A549 treated with dexamethasone at 1 μM for 4 hours (cell line): ENCODE measurements around the gene GPS1. TPM values are rescaled to one million over a fixed set of nuclear protein-coding genes. Genes with fewer than 3 reads are reported as not detected.

ENCODE experiments used
- total RNA-seq: library from RNA; stranded (reverse); fragments of 200-300 nt; extraction: Qiagen RNA extraction; gene quantifications from 5 replicates; pipeline ENCODE4 v1.2.3, GENCODE V29; 2022

The GPS1 gene
- 98.9 to 142 TPM (median 133 TPM) in 5 replicates for total RNA-seq

DNA sequence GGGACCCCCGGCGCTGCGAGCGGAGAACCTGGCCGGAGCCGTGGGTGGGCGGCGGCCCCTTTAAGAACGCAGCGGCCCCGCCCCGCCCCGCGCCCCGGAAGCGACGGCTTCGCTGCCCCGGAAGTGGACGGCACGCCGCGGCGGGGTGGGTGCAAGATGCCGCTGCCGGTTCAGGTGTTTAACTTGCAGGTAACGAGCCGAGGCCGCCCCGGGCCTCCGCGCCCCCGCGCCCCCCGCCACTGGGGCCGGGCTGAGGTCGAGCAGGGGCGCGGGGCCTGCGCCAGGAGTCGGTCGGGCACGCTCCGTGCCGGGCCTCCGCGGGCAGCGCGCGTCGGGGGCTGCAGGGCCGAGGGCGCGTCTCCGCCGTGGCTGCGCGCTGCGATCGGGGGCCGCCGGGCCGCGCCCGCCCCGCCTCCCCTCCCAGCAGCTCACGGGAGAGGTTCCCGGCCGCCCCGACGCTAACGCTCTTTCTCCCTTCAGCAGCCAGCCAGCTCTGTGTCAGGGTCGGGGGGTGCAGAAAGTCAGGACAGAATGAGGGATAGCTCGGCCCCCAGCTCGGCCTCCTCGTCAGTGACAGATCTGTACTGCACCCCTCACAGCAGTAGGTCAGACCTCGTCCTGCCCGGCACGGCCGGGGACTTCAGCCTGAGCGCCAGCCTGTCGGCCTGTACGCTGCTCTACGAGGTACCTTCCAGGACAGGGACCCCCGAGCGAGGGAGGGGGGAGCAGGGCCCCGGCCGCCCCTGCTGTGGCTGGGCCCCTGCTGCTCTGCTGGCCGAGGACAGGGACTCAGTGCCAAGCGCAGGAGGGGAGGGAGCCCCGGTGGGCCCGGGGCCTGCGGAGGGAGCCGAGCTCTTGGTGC lies at the start of gene GPS1, which contains the start of gene RFNG:
Gene GPS1, plus strand, starts transcription at position 123 of the 862 bp plus-strand sequence. Its CDS starts 34 bp downstream, at position 157.
Gene RFNG, minus strand, starts transcription at position 36 of the 862 bp plus-strand sequence. CDS start 45 bp downstream, outside the sequence.

DNA sequence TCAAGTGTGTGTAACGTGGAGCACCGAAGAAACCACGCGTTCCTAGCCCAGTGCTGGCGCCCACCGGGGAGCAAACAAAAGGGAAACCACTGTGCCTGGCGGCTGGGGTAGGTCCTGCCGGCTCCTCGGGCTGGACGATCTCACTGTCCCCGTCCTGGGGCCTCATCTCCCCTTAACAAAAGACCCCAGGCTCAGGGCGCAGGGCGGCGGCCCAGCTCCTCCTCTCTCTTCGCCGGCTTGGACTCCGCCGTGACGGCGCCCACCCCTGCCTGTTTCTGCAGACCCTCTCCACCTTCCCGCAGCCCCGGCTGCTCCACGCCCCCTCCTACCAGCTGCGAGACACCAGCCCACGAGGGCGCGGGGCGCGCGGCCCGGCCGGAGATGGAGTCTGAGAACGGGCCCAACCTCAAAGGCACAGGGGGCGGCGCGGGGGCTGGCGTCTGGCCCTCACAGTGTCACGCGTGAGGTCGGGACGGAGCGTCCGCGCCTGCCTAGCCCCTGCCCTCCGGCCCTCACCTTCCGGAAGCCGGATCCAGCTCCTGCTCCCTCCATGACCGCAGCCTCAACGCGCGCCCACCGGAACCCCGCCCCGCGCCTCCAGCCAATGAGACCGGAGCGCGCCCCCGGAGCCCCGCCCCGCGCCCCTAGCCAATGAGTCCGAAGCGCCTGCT lies 29.3 kb upstream of the GPS1 start, which contains the start of gene CENPX:
Gene CENPX, minus strand, starts transcription at position 569 of the 671 bp plus-strand sequence. Its CDS starts 17 bp downstream, at position 552.

DNA sequence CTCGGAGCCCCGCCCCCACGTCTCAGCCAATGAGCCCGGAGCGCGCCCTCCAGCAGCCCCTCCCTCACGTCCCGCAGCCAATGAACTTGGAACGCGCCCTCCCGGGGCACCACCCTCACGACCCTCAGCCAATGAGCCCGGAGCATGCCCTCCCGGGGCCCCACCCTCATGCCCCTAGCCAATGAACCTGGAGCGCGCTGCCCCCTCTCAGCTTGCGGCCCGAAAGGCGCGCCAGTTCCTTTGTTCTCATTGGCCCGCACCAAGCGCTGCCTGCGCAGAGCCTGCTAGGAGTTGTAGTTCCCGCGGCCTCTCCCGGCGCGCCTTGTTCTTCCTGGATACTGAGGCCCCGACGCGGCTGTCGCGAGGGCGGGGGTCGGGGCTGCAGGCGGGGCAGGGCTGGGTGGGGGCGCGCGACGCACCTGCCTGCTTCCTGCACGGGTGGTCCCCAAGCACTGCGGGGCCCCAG lies 28.7 kb upstream of the GPS1 start, which contains the start of gene LRRC45:
Gene LRRC45, plus strand, starts transcription at position 325 of the 466 bp plus-strand sequence. CDS start 339 bp downstream, outside the sequence.

DNA sequence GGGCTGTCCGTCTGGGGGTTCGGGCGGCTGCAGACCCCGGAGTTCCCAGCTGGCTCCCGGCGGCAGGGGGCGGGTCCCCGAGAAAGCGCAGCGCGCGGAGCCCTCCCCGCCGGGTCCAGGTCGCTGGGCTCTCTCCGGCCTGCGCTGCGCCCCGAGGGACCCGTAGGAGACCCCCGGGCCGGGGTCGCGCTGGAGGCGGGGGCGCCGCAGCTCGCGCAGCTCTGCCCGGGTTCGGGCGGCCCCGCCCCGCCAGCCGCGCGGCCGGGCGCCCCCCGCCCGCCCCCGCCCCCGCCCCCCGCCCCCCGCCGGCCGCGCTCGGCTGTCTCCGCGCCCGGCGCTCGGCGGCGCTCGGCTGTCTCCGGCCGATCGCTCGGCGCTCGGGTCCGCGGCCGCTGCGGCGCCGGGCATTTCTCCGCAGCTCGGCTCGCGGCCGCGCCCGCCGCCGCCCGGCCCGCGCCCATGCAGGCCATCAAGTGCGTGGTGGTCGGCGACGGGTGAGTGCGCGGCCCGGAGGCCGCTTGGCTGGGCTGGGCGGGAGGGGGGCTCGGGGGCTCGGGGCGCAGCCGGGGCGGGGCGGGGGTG lies 20.3 kb upstream of the GPS1 start, which contains the start of gene RAC3:
Gene RAC3, plus strand, starts transcription at position 376 of the 582 bp plus-strand sequence. Its CDS starts 84 bp downstream, at position 460.

DNA sequence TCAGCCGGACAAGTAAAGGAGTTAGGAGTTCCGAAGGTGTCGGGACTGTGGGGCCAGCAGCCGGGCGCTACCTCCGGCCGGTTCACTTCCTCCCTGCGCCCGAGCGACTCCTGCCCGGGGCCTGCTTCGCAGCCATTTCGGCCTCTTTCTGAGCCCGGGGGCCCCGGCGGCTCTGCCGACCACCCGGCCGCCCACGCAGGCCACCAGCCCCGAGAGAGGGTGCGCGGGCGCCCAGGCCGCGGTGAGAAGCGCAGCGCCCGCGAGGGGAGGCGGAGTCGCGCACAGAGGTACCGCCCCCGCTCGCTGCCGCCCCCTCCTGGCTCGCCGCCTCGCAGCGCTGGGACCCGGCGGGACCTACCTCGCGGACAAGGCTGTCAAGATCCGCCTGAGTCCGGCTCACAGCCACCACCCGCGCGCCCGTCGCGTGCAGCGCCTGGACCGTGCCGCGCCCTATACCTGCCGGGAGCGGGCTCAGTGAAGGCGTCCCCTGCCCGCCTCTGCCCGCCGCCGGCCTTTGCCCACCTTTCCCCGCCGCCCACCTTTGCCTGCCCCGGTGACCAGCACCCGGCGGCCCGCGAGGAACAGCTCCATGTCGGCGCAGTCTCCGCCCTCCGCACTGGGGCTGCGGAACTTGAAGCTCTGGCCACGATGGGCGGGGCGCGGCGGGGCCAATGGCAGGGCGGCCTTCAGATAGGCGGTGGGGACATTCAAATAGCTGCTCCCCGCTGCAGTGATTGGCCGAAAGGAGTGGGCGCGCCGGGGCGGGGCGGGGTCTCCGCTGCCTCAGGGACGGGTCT lies 14.4 kb upstream of the GPS1 start, which contains the start of gene DCXR:
Gene DCXR, minus strand, starts transcription at position 606 of the 797 bp plus-strand sequence. Its CDS starts 15 bp downstream, at position 591.

DNA sequence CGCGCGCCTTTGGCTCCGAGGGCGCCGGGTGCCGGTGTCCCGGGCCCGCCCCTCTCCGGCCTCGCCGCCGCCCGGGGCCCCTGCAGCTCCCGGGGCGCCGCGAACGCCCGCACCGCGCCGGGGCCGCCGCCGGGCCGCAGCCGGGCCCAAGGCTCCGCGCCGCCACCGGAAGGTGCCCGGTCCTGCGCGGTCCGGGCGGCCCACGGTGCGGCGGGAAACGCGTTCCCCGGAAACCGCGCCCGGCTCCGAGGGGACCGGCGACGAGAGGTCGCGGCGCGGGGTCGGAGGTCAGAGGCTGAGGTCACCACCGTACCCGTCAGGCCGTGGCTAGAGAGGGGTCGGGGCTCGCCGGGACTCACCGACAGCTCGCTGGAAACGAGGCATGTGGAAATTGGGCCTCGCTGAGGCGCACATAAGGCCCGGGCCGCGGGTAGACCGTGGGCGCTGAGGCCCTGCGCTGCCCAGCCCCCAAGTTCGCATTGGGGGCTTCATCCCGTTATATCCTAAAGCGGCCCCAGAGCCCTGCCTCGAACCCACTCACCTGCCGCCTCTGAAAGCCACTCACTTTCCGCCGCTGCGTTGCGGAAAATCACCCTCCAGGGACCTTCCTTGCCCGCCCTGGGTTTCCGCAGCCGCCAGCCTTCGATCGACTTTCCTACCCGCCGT lies 14.1 kb downstream of the GPS1 start, which contains the start of gene DUS1L:
Gene DUS1L, minus strand, starts transcription at position 167 of the 666 bp plus-strand sequence. CDS start 745 bp downstream, outside the sequence.

DNA sequence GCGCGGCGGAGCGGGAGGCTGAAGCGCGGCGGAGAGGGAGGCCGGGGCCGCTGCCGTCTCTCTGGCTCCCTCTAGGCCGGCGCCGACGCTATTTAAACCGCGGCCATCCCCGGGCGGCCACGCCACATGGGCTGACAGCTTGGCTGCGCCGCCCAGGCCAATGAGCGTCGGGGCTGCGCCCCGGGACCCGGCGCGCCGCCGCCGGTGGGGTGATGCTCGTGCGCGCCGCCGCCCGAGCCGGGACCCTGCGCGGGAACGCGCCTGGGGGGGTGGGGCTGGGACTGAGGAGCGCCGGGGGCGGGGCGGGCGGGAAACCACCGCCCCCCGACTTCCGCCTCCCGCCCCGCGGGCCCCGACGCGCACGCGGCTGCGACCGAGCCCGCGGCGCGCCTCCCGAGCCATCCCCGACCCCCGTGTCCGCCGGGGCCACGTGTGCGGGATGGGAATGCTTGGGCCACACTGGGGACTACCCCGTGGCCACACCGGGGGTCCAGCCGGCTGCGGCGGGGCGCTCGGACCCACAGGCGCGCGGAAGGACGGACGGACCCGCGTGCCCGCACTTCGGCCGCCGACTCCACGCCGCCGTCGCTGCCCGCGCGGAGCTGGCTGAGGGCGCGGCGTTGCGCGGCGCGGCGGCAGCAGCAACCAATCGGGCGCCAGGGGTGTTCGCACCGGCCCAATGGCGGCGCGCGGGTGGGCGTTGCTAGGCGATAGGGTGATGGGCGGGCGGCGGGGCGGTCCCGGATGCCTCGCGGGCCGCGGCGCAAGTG lies 46.7 kb downstream of the GPS1 start, which contains the start of gene FASN:
Gene FASN, minus strand, starts transcription at position 68 of the 770 bp plus-strand sequence. CDS start 1,791 bp downstream, outside the sequence.

Other genes with a start within 250 kb of the GPS1 start
- 0.08 to 0.56 TPM (median 0.33 TPM) in 5 replicates for gene GCGR, start 247.7 kb upstream of the GPS1 start, total RNA-seq
- gene MCRIP1, start 218.6 kb upstream of the GPS1 start, total RNA-seq = 81.7 to 100 TPM (median 89.2 TPM) in 5 replicates
- 0.19 to 0.42 TPM (median 0.27 TPM) in 5 replicates for gene PPP1R27, start 216.8 kb upstream of the GPS1 start, total RNA-seq
- gene P4HB, start 191.4 kb upstream of the GPS1 start, total RNA-seq = 735 to 768 TPM (median 746 TPM) in 5 replicates
- 587 to 631 TPM (median 602 TPM) in 5 replicates for gene ARHGDIA, start 180.6 kb upstream of the GPS1 start, total RNA-seq
- gene ALYREF, start 160.3 kb upstream of the GPS1 start, total RNA-seq = 182 to 229 TPM (median 212 TPM) in 5 replicates
- gene ANAPC11, start 160.2 kb upstream of the GPS1 start, total RNA-seq = 198 to 216 TPM (median 207 TPM) in 5 replicates
- gene NPB, start 149.7 kb upstream of the GPS1 start, total RNA-seq = 0.34 to 0.63 TPM (median 0.62 TPM) in 5 replicates
- gene PCYT2, start 140.5 kb upstream of the GPS1 start, total RNA-seq = 13.7 to 17.4 TPM (median 16.1 TPM) in 5 replicates
- gene SIRT7, start 133.7 kb upstream of the GPS1 start, total RNA-seq = 27.2 to 42.5 TPM (median 37.4 TPM) in 5 replicates
- gene MAFG, start 124.2 kb upstream of the GPS1 start, total RNA-seq = 19.5 to 29.0 TPM (median 25.9 TPM) in 5 replicates
- 59.9 to 84.2 TPM (median 83.7 TPM) in 5 replicates for gene PYCR1, start 114.6 kb upstream of the GPS1 start, total RNA-seq
- gene MYADML2, start 104.7 kb upstream of the GPS1 start, total RNA-seq = not detected in 5 replicates
- 0.20 to 0.44 TPM (median 0.31 TPM) in 5 replicates for gene NOTUM, start 90.7 kb upstream of the GPS1 start, total RNA-seq
- gene ASPSCR1, start 74.3 kb upstream of the GPS1 start, total RNA-seq = 17.1 to 25.9 TPM (median 24.4 TPM) in 5 replicates
- gene CENPX, start 29.0 kb upstream of the GPS1 start, total RNA-seq = 145 to 169 TPM (median 152 TPM) in 5 replicates
- gene LRRC45, start 28.6 kb upstream of the GPS1 start, total RNA-seq = 6.6 to 14.0 TPM (median 12.5 TPM) in 5 replicates
- gene RAC3, start 20.2 kb upstream of the GPS1 start, total RNA-seq = 26.3 to 41.3 TPM (median 39.9 TPM) in 5 replicates
- gene DCXR, start 14.2 kb upstream of the GPS1 start, total RNA-seq = 67.6 to 94.3 TPM (median 88.7 TPM) in 5 replicates
- 16.9 to 23.8 TPM (median 22.2 TPM) in 5 replicates for gene RFNG, start 87 bp upstream of the GPS1 start, total RNA-seq
- 71.1 to 133 TPM (median 117 TPM) in 5 replicates for gene DUS1L, start 13.9 kb downstream of the GPS1 start, total RNA-seq
- 86.5 to 156 TPM (median 150 TPM) in 5 replicates for gene FASN, start 46.3 kb downstream of the GPS1 start, total RNA-seq
- 16.5 to 28.0 TPM (median 23.8 TPM) in 5 replicates for gene CCDC57, start 160.9 kb downstream of the GPS1 start, total RNA-seq
- gene SLC16A3, start 177.1 kb downstream of the GPS1 start, total RNA-seq = 122 to 172 TPM (median 152 TPM) in 5 replicates
- gene CSNK1D, start 221.8 kb downstream of the GPS1 start, total RNA-seq = 191 to 263 TPM (median 245 TPM) in 5 replicates